Ishikawa (cell line): Measurements from ENCODE around the gene CHCHD2.

ENCODE experiments used
- CEBPB ChIP-seq: IDR thresholded peaks from 2 replicates; pipeline ENCODE4 v1.6.1; 2012
- EGR1 ChIP-seq: IDR thresholded peaks from 2 replicates; pipeline ENCODE4 v1.6.1; 2012
- EP300 ChIP-seq: IDR thresholded peaks from 2 replicates; pipeline ENCODE4 v1.6.1; 2012; ENCODE audit warnings: borderline replicate concordance
- NFIC ChIP-seq: IDR thresholded peaks from 2 replicates; pipeline ENCODE4 v1.6.1; 2012
- RAD21 ChIP-seq: IDR thresholded peaks from 2 replicates; pipeline ENCODE4 v1.6.1; 2012; ENCODE audit warnings: low read depth
- REST ChIP-seq: IDR thresholded peaks from 2 replicates; pipeline ENCODE4 v1.6.1; 2012; ENCODE audit warnings: low read depth, mild to moderate bottlenecking
- TAF1 ChIP-seq: IDR thresholded peaks from 2 replicates; pipeline ENCODE4 v1.6.1; 2012; ENCODE audit warnings: low read depth, mild to moderate bottlenecking
- USF1 ChIP-seq: IDR thresholded peaks from 2 replicates; pipeline ENCODE4 v1.6.1; 2012
- YY1 ChIP-seq: IDR thresholded peaks from 2 replicates; pipeline ENCODE4 v1.6.1; 2012; ENCODE audit warnings: low read depth
- TF ChIP-seq, protein P1 (sequence below): IDR thresholded peaks from 2 replicates; pipeline ENCODE4 v1.6.1; 2012

- TF ChIP-seq YY1 (no peak), EP300 (no peak), TAF1 (no peak), REST (no peak), NFIC (no peak), USF1 (no peak), RAD21 (no peak), CEBPB (no peak), EGR1 (no peak)
- TF ChIP-seq, protein P1, sequence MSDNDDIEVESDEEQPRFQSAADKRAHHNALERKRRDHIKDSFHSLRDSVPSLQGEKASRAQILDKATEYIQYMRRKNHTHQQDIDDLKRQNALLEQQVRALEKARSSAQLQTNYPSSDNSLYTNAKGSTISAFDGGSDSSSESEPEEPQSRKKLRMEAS: no peak
These were observed 24.5 kb downstream of the CHCHD2 start for GRCh38 chr7:56081626-56082340.
